ENCODE data around the gene PLEK.
A peak's percentile ranks its signal among the peaks of the same experiment; 100 is the strongest.

PLEK gene

GRCh38 chr2:68416081-68416675 lies 51.1 kb downstream of the PLEK start:
- DNase-seq (ENCODE audit: low spot score), result no peak

DNA sequence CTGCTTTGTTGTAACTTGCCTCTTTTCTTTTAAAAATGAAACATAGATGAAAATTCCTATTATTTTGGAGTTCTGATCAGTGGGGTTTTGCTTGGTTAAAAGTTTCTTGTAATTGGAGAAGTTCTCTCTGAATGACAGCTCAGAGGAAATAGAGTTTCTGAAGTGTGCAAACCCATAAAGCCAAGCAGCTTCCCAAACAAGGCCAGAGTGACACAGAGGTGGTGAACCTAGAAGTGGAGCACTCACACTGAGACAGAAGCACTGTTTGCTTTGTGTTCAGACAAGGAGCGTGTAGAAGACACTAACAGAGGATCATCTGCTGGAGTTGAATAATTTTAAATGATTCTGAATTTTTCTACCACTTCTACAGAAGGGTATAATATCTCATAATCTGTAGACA lies 52.8 kb downstream of the PLEK start:
- no peak for DNase-seq (ENCODE audit: low spot score)

DNA sequence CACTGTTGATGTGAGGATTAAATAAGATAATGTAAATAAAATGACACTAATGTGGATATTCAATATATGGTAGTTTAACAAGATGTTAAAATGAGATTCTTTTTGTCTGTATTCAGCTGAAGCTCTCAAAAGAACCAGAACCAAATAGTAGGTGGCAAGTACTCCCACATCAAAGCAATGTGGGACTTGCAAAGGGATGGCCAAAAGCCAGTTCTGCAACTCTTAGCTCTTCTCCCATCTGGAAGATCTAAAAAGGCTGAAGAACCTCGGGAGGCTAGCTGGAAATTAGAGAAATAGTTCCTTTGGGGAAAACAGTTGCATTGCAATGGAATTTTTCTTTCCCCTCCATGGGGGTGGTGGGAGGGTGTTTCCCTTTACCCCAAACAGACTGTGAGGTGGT lies 53.3 kb downstream of the PLEK start:
- no peak for DNase-seq (ENCODE audit: low spot score)

GRCh38 chr2:68418855-68419254 lies 53.8 kb downstream of the PLEK start:
- no peak for DNase-seq (ENCODE audit: low spot score)

DNA sequence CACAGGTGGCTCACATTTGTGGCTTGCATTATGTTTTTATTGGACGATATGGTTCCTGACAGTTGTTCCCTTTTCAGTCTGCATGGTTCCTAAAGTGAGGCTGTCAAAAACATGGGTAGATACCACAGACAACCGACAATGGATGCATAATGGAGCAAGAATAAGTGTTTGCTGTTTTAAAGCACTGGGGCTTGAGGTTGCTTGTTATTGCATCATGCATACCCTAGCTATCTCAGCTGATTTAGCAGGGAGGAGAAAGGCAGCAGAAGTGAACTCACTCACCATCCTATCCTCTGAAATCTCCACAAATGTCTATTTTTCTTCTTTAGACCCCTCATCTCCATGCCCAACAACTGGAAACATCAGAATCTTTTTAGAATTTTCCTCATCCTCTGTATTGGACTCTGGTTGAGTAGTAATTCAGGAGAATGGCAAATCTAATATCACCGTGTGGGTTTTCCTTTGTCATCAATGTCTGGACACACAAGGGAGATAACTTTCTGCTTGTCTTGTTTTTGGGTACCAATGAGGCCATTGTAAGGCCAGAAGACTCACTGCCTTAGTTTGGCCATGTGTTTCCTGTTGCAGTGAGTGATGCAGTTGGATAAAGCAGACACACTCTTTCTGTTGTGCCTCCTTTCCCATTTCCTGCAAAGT lies 55.3 kb downstream of the PLEK start:
- no peak for DNase-seq (ENCODE audit: low spot score)

DNA sequence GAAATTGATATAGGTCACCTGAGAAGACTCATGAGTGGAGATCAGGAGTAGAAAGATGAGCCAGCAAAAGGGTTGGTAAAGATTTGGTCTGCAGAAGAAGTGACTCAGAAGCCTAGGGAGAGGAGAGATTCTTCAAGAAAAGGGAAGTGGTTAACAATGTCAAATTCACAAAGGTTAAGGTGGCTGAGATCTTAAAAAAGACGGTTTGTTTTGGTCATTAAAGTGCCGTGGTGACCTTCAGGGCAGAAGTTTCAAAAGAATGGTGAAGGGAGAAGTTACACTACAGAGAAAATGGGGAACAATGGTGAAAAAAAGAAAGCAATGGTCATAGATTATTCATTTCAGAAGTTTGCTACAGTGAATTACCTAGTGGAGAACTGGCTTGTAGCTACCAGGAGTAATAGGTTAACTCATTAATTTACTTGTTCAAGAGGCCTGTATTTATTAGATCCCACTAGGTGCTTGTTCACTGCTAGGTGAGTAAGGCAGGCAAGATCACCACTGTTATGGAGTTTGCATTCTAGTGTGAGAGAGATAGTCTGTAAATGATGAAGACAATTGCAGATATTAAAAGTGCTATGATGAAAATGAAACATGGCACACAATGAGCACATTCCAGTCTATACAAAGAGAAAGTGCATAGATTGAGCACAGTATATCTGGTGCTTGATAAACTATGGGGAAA lies 59.0 kb downstream of the PLEK start:
- no peak for DNase-seq (ENCODE audit: low spot score)

GRCh38 chr2:68425503-68425902 lies 60.4 kb downstream of the PLEK start:
- DNase-seq (ENCODE audit: low spot score), result no peak

DNA sequence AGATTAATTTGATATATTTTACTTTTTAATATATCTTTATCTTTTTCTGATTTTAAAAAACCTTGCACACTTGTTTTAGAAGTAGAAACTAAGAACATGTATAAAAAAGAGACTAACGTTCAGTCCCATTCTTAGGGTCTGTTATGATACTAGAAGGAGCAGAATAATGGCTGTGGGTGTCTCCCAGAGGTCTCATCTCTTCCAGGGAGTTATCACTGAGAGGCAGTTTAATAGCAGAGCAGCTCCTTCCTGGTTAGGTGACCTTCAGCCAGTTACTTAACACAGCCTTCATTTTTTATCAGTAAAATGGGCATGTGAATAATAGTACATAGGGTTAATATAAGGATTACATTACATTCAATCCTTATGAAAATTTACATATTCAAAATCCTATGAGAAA lies 61.4 kb downstream of the PLEK start:
- DNase-seq (ENCODE audit: low spot score), result no peak

DNA sequence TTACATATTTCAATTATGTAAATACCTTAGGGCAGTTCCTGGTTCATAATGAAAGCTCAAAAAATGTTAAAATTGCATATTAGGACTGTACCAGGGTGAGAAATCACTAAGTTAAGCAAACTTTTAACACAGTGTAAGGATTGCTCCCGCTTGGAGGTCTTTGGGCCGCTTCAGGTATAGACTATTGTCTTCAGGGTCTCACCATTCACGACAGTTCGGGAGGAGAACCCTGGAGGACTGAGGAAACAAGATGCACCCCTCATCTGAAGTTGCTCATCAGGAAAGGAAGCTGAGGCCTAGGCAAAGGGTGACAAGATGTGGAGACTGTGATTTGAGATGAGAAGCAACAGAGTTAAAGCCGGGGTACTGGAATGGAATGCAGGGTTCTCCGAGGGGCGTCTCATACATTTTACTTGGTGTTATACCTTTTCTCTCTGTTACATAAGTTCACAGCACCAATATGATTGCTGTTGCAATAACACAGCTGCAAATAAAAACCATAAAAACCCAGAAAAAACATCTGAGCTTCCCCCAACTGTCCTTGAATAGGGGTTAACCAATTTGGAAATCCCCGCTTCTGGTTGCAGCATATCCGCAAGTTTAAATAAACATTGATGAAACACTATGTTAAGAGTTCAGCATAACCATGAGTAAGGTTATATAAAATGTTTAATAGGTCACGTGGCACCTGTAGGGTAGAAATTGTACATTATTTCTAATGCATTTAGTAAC lies 61.9 kb downstream of the PLEK start:
- DNase-seq (ENCODE audit: low spot score), result peak; percentile 43

DNA sequence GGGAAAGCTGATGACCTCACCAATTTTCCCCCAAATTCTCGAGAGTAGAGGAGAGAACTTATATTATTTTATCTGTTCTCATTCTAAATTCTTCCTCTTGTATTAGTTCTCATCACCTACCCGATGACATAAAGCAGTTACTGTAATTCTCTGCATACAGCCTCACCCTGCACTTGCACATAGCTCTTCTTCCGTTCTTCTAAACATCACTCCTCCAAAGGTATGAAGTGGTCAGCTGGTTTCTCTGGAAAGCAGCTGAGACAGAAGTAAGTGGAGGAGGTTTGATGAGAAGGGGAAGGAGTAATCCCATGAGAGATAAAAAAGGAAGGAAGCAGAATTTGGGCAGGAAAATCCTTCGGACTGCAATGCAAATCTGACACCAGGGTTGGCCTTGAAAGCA lies 63.0 kb downstream of the PLEK start:
- DNase-seq (ENCODE audit: low spot score), result no peak

- DNase-seq (ENCODE audit: low spot score), result no peak
Observed at GRCh38 chr2:68428746-68429145, 63.7 kb downstream of the PLEK start.

- DNase-seq (ENCODE audit: low spot score), result no peak
Observed at GRCh38 chr2:68429311-68429826, 64.3 kb downstream of the PLEK start.

DNA sequence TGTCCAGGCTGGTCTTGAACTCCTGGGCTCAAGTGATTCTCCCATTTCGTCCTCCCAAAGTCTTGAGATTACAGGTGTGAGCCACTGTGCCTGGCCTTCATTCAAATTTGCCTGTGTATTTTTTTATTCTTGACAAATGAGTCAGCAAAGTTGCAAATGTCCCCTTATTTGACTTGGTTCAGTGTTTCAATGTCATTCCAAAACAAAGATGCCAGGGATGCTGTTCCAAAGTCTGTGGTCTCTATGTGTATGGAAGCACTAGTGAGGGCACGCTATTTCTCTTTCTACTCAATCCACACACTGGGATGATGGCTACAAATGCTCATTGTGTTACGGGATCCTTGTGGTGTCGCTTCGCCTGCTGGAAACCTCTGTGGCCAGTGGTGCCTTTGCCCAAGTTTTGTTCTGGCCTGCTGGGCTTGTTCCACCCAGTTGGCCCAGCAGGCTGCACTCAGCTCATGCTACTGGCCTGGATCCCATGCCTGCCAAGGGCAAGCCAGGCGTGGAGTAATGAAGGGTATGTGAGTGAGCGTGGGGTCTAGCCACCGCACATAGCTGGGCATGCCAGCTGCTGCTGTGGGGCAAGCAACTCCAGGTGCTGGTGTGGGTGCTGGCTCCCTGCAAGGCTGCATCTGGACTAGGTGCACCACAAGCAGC lies 66.4 kb downstream of the PLEK start:
- DNase-seq (ENCODE audit: low spot score), result no peak

DNA sequence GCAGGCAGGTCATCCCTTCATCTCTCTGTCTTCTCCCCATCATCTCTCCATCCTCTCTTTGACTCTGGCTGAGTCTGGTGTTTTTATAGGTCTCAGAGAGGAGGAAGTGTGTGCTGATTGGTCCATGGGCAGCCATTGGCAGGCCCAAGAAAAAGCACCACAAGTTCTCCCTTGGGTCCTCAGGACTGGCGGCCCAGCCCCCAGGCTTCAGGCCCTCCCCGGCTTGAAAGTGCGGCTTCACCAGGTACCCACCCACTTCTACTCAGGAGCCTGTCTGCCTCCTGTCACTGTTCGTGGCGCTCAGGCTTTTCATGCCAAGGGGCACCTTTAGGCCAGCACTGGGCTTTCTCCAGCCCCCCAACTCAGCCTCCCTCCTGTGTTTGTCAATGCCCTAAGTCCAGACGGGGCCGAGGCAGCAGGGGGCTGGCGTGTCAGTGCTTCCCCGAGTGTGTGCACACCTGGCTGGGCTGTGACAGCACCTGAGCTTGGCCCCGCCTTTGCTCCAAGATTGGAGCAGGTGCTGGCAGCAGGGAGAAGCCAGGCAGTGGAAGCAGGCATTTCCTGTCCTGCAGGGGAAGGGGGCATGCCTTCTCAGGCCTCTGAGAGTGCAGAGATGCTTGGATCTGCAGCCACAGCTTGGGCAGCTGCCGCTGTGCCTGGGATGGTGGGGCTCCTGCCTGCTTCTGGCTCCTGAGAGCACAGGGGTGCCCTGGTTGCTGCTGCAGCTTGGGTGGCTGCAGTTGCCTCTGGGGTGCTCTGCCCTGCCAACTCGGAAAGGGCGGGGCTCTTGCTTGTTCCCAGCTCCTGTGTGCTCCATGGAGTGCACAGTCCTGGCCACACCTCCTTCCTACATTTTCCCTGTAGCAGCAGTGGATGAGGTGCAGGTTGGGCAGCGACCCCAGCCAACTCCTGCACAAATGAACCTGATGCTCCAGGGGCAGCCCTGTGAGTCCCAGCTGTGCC lies 67.9 kb downstream of the PLEK start:
- no peak for DNase-seq (ENCODE audit: low spot score)

- no peak for DNase-seq (ENCODE audit: low spot score)
Observed at GRCh38 chr2:68434981-68435380, 69.9 kb downstream of the PLEK start.

DNA sequence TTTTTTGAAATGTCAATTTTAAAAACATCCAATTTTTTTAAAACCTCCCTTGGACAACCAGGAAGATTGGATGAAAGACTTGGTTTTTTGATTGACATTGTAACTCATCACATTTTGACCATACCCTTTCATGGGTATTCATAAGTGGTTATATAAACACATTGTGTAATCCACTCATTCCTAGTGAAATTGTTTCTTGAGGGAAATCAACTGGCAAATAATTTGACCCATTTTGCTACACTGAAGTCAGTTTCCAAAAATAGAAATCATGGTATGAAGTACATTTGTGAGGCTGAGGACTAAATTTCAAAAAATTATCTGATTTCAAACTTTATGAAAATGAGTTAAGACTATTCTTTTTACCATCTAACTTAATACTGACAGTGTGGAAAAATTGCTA lies 70.5 kb downstream of the PLEK start:
- no peak for DNase-seq (ENCODE audit: low spot score)

- no peak for DNase-seq (ENCODE audit: low spot score)
Observed at GRCh38 chr2:68436270-68436669, 71.2 kb downstream of the PLEK start.

DNA sequence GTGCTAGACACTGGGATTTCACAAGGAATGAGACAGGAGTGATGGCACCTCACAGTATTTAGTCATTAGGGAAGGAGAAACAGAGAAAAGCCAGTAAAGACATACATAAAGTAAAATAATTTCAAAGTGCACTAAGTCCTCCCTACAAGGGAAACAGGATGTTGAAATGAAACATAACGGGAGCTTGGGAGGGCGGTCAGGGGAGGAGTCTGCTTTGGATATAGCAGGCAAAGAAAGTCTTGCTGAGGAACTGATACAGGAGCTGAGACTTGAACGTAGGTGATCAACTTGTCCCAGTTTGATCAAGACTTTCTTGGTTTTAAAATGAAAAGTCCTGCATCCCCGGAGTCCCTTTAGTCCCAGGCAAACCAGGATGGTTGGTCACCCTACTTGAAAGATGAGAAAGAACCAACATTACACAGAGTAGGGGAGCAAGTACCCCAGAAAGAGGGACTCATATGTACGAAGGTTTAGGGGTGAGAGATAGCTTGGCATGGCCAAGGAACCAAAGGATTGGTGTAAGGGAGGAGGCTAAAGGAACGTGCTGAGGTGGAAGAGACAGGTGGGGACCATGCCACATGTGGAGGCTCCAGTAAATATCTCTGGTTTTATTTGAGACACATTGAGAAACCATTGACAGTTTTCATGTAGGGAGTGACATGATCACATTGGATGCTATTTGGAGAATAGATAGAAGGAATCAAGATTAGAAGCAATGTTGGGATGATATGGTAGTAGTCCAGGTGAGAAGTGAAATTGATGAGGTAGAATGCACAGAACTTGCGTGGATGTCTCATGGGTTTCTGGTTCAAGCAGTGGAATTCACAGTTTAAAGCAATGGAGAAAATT lies 73.6 kb downstream of the PLEK start:
- DNase-seq (ENCODE audit: low spot score), result no peak

- peak; percentile 85 for DNase-seq (ENCODE audit: low spot score)
Observed at GRCh38 chr2:68441179-68441993, 76.3 kb downstream of the PLEK start.
